A549 treated with Mapracorat at 1 μM for 4 hours (cell line): ENCODE measurements around the gene DCXR. TPM values are rescaled to one million over a fixed set of nuclear protein-coding genes. Genes with fewer than 3 reads are reported as not detected.

Experiments
- total RNA-seq: library from RNA; stranded (reverse); fragments of 200-300 nt; extraction: Qiagen RNA extraction; gene quantifications from 5 replicates; pipeline ENCODE4 v1.2.3, GENCODE V29; 2022

The DCXR gene
- total RNA-seq, result 69.5 to 106 TPM (median 103 TPM) in 5 replicates

DNA sequence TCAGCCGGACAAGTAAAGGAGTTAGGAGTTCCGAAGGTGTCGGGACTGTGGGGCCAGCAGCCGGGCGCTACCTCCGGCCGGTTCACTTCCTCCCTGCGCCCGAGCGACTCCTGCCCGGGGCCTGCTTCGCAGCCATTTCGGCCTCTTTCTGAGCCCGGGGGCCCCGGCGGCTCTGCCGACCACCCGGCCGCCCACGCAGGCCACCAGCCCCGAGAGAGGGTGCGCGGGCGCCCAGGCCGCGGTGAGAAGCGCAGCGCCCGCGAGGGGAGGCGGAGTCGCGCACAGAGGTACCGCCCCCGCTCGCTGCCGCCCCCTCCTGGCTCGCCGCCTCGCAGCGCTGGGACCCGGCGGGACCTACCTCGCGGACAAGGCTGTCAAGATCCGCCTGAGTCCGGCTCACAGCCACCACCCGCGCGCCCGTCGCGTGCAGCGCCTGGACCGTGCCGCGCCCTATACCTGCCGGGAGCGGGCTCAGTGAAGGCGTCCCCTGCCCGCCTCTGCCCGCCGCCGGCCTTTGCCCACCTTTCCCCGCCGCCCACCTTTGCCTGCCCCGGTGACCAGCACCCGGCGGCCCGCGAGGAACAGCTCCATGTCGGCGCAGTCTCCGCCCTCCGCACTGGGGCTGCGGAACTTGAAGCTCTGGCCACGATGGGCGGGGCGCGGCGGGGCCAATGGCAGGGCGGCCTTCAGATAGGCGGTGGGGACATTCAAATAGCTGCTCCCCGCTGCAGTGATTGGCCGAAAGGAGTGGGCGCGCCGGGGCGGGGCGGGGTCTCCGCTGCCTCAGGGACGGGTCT lies at the start of gene DCXR:
Gene DCXR (minus strand): TSS at position 606 of the 797 bp plus-strand sequence. CDS start 15 bp downstream, at position 591.

DNA sequence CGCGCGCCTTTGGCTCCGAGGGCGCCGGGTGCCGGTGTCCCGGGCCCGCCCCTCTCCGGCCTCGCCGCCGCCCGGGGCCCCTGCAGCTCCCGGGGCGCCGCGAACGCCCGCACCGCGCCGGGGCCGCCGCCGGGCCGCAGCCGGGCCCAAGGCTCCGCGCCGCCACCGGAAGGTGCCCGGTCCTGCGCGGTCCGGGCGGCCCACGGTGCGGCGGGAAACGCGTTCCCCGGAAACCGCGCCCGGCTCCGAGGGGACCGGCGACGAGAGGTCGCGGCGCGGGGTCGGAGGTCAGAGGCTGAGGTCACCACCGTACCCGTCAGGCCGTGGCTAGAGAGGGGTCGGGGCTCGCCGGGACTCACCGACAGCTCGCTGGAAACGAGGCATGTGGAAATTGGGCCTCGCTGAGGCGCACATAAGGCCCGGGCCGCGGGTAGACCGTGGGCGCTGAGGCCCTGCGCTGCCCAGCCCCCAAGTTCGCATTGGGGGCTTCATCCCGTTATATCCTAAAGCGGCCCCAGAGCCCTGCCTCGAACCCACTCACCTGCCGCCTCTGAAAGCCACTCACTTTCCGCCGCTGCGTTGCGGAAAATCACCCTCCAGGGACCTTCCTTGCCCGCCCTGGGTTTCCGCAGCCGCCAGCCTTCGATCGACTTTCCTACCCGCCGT lies 28.3 kb upstream of the DCXR start, which contains the start of gene DUS1L:
Gene DUS1L (minus strand): TSS at position 167 of the 666 bp plus-strand sequence. CDS start 745 bp downstream, outside the sequence.

DNA sequence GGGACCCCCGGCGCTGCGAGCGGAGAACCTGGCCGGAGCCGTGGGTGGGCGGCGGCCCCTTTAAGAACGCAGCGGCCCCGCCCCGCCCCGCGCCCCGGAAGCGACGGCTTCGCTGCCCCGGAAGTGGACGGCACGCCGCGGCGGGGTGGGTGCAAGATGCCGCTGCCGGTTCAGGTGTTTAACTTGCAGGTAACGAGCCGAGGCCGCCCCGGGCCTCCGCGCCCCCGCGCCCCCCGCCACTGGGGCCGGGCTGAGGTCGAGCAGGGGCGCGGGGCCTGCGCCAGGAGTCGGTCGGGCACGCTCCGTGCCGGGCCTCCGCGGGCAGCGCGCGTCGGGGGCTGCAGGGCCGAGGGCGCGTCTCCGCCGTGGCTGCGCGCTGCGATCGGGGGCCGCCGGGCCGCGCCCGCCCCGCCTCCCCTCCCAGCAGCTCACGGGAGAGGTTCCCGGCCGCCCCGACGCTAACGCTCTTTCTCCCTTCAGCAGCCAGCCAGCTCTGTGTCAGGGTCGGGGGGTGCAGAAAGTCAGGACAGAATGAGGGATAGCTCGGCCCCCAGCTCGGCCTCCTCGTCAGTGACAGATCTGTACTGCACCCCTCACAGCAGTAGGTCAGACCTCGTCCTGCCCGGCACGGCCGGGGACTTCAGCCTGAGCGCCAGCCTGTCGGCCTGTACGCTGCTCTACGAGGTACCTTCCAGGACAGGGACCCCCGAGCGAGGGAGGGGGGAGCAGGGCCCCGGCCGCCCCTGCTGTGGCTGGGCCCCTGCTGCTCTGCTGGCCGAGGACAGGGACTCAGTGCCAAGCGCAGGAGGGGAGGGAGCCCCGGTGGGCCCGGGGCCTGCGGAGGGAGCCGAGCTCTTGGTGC lies 14.5 kb upstream of the DCXR start, which contains the start of the genes GPS1 and RFNG:
Gene GPS1 (plus strand): TSS at position 123 of the 862 bp plus-strand sequence. CDS start 34 bp downstream, at position 157.
Gene RFNG (minus strand): TSS at position 36 of the 862 bp plus-strand sequence. CDS start 45 bp downstream, outside the sequence.

DNA sequence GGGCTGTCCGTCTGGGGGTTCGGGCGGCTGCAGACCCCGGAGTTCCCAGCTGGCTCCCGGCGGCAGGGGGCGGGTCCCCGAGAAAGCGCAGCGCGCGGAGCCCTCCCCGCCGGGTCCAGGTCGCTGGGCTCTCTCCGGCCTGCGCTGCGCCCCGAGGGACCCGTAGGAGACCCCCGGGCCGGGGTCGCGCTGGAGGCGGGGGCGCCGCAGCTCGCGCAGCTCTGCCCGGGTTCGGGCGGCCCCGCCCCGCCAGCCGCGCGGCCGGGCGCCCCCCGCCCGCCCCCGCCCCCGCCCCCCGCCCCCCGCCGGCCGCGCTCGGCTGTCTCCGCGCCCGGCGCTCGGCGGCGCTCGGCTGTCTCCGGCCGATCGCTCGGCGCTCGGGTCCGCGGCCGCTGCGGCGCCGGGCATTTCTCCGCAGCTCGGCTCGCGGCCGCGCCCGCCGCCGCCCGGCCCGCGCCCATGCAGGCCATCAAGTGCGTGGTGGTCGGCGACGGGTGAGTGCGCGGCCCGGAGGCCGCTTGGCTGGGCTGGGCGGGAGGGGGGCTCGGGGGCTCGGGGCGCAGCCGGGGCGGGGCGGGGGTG lies 6.1 kb downstream of the DCXR start, which contains the start of gene RAC3:
Gene RAC3 (plus strand): TSS at position 376 of the 582 bp plus-strand sequence. CDS start 84 bp downstream, at position 460.

DNA sequence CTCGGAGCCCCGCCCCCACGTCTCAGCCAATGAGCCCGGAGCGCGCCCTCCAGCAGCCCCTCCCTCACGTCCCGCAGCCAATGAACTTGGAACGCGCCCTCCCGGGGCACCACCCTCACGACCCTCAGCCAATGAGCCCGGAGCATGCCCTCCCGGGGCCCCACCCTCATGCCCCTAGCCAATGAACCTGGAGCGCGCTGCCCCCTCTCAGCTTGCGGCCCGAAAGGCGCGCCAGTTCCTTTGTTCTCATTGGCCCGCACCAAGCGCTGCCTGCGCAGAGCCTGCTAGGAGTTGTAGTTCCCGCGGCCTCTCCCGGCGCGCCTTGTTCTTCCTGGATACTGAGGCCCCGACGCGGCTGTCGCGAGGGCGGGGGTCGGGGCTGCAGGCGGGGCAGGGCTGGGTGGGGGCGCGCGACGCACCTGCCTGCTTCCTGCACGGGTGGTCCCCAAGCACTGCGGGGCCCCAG lies 14.5 kb downstream of the DCXR start, which contains the start of gene LRRC45:
Gene LRRC45 (plus strand): TSS at position 325 of the 466 bp plus-strand sequence. CDS start 339 bp downstream, outside the sequence.

GRCh38 chr17:82022310-82022980 lies 15.1 kb downstream of the DCXR start, which contains the start of gene CENPX:
TSS of gene CENPX (minus strand) at chr17:82022878. CDS start at chr17:82022861, 17 bp downstream.

Other genes starting within 250 kb of the DCXR start
- gene GCGR, start 233.5 kb downstream of the DCXR start, total RNA-seq, result 0.08 to 0.64 TPM (median 0.35 TPM) in 4 of 5 replicates, not detected in the other
- 74.7 to 106 TPM (median 98.6 TPM) in 5 replicates for gene MCRIP1, start 204.4 kb downstream of the DCXR start, total RNA-seq
- gene PPP1R27, start 202.6 kb downstream of the DCXR start, total RNA-seq, result 0.09 to 0.39 TPM (median 0.19 TPM) in 3 of 5 replicates, not detected in the others
- 677 to 794 TPM (median 701 TPM) in 5 replicates for gene P4HB, start 177.2 kb downstream of the DCXR start, total RNA-seq
- gene ARHGDIA, start 166.4 kb downstream of the DCXR start, total RNA-seq, result 597 to 713 TPM (median 619 TPM) in 5 replicates
- gene ALYREF, start 146.1 kb downstream of the DCXR start, total RNA-seq, result 183 to 253 TPM (median 234 TPM) in 5 replicates
- gene ANAPC11, start 146.0 kb downstream of the DCXR start, total RNA-seq, result 185 to 289 TPM (median 284 TPM) in 5 replicates
- gene NPB, start 135.5 kb downstream of the DCXR start, total RNA-seq, result 0.39 to 0.65 TPM (median 0.55 TPM) in 5 replicates
- 13.8 to 19.1 TPM (median 17.3 TPM) in 5 replicates for gene PCYT2, start 126.3 kb downstream of the DCXR start, total RNA-seq
- 33.0 to 54.0 TPM (median 44.8 TPM) in 5 replicates for gene SIRT7, start 119.5 kb downstream of the DCXR start, total RNA-seq
- gene MAFG, start 110.0 kb downstream of the DCXR start, total RNA-seq, result 22.3 to 38.0 TPM (median 34.7 TPM) in 5 replicates
- gene PYCR1, start 100.4 kb downstream of the DCXR start, total RNA-seq, result 60.5 to 89.4 TPM (median 84.7 TPM) in 5 replicates
- not detected in 5 replicates for gene MYADML2, start 90.5 kb downstream of the DCXR start, total RNA-seq
- 0.31 to 0.53 TPM (median 0.39 TPM) in 5 replicates for gene NOTUM, start 76.5 kb downstream of the DCXR start, total RNA-seq
- 20.1 to 31.0 TPM (median 25.7 TPM) in 5 replicates for gene ASPSCR1, start 60.1 kb downstream of the DCXR start, total RNA-seq
- 143 to 203 TPM (median 188 TPM) in 5 replicates for gene CENPX, start 14.8 kb downstream of the DCXR start, total RNA-seq
- gene LRRC45, start 14.4 kb downstream of the DCXR start, total RNA-seq, result 8.3 to 17.5 TPM (median 13.6 TPM) in 5 replicates
- 27.4 to 40.9 TPM (median 39.9 TPM) in 5 replicates for gene RAC3, start 6.0 kb downstream of the DCXR start, total RNA-seq
- 16.0 to 26.0 TPM (median 24.2 TPM) in 5 replicates for gene RFNG, start 14.1 kb upstream of the DCXR start, total RNA-seq
- gene GPS1, start 14.2 kb upstream of the DCXR start, total RNA-seq, result 108 to 149 TPM (median 136 TPM) in 5 replicates
- gene DUS1L, start 28.1 kb upstream of the DCXR start, total RNA-seq, result 84.5 to 154 TPM (median 134 TPM) in 5 replicates
- gene FASN, start 60.5 kb upstream of the DCXR start, total RNA-seq, result 106 to 149 TPM (median 139 TPM) in 5 replicates
- 22.1 to 34.3 TPM (median 30.0 TPM) in 5 replicates for gene CCDC57, start 175.1 kb upstream of the DCXR start, total RNA-seq
- gene SLC16A3, start 191.3 kb upstream of the DCXR start, total RNA-seq, result 114 to 157 TPM (median 151 TPM) in 5 replicates
- 191 to 231 TPM (median 228 TPM) in 5 replicates for gene CSNK1D, start 236.0 kb upstream of the DCXR start, total RNA-seq